Mucosa of descending colon (tissue), 3 donors: ENCODE results near the gene ZSWIM4. TPM values are rescaled to one million over a fixed set of nuclear protein-coding genes. Genes with fewer than 3 reads are reported as not detected.
A peak's percentile ranks its signal among the peaks of the same experiment; 100 is the strongest.

Source experiments
- ATAC-seq: fragments of 200-7000 bp; cut with Tn5 transposase; one replicate; pipeline ENCODE4 v1.9.1; 2020; ENCODE audit warnings: mild to moderate bottlenecking, moderate library complexity
- DNase-seq, 3 donors: peaks; one replicate each; pipeline ENCODE4 v3.0.0-alpha.2; 2020
- H3K36me3 ChIP-seq: fragments of 200-600 bp; one replicate; pipeline ENCODE4 v1.8.0; 2021; ENCODE audit warnings: low read depth, mild to moderate bottlenecking
- H3K4me1 ChIP-seq: fragments of 200-600 bp; one replicate; pipeline ENCODE4 v1.8.0; 2021; ENCODE audit warnings: low read depth, mild to moderate bottlenecking
- H3K4me3 ChIP-seq: fragments of 200-600 bp; one replicate; pipeline ENCODE4 v1.8.0; 2021; ENCODE audit warnings: mild to moderate bottlenecking
- H3K9me3 ChIP-seq: fragments of 200-600 bp; one replicate; pipeline ENCODE4 v1.8.0; 2021; ENCODE audit warnings: mild to moderate bottlenecking
- intact Hi-C, 2 donors: fragments of 100-400 bp; cut with DNase I in 1 of 2; cut with micrococcal nuclease in 1 of 2; formaldehyde crosslinking; loops; one replicate each; pipeline versions ENCODE4 v1.11.0 to v1.11.1; 2022; cut with DNase I, micrococcal nuclease
- total RNA-seq, 3 donors: library from RNA; stranded (reverse); fragmentation: NEBNext Ultra II Directional in 2 of 3; extraction: Animal tissue kit (Norgen Biotek cat#: 25700) in 2 of 3; gene quantifications; one replicate each; pipeline versions ENCODE4 v1.2.1 to v1.2.4, GENCODE V29; 2021 to 2023
- TF ChIP-seq, protein P1 (sequence below): fragments of 200-600 bp; IDR thresholded peaks from one replicate; pipeline ENCODE4 v1.8.0; 2022; ENCODE audit warnings: antibody characterized with exemption, mild to moderate bottlenecking
- donor health status: DM: no; HTN: no; CAD: no; lungs with moderate emphysema.
- donor health status: DM: no; HTN: no; CAD: no.
- donor health status: DM: no; HTN: yes; CAD: no.

The ZSWIM4 gene
- total RNA-seq, 3 donors from 2014 or later = 4.1 to 4.6 (median 4.1) TPM

DNA sequence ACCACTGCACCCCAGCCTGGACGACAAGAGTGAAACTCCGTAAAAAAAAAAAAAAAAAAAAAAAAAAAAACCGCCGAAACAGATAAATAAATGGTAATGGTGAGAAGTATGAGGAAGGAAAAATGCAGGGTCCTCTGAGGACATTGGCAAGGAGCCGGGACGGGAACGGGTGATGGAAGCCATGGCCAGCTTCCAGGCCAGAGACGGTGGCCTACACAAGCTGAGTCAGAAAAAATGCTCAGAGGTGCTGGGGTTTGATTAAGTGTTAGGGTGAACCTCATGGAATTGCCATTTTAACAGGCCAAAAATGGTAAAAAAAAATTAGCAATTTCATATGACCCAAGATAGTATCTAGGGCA lies 866 bp upstream of the ZSWIM4 start:
- DNase-seq (peak; percentile 76 to 80 (median 77)), ATAC-seq (peak; percentile 1)
- Histone ChIP-seq H3K36me3 (no peaks in the 10 kb centered on the region), H3K4me1 (peaks cover 13% of the 10 kb centered on the region), H3K9me3 (no peaks in the 10 kb centered on the region), H3K4me3 (peak overlapping the region; percentile 36)
- TF ChIP-seq, protein P1, sequence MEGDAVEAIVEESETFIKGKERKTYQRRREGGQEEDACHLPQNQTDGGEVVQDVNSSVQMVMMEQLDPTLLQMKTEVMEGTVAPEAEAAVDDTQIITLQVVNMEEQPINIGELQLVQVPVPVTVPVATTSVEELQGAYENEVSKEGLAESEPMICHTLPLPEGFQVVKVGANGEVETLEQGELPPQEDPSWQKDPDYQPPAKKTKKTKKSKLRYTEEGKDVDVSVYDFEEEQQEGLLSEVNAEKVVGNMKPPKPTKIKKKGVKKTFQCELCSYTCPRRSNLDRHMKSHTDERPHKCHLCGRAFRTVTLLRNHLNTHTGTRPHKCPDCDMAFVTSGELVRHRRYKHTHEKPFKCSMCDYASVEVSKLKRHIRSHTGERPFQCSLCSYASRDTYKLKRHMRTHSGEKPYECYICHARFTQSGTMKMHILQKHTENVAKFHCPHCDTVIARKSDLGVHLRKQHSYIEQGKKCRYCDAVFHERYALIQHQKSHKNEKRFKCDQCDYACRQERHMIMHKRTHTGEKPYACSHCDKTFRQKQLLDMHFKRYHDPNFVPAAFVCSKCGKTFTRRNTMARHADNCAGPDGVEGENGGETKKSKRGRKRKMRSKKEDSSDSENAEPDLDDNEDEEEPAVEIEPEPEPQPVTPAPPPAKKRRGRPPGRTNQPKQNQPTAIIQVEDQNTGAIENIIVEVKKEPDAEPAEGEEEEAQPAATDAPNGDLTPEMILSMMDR = no peak
- intact Hi-C loops = no loop called here

DNA sequence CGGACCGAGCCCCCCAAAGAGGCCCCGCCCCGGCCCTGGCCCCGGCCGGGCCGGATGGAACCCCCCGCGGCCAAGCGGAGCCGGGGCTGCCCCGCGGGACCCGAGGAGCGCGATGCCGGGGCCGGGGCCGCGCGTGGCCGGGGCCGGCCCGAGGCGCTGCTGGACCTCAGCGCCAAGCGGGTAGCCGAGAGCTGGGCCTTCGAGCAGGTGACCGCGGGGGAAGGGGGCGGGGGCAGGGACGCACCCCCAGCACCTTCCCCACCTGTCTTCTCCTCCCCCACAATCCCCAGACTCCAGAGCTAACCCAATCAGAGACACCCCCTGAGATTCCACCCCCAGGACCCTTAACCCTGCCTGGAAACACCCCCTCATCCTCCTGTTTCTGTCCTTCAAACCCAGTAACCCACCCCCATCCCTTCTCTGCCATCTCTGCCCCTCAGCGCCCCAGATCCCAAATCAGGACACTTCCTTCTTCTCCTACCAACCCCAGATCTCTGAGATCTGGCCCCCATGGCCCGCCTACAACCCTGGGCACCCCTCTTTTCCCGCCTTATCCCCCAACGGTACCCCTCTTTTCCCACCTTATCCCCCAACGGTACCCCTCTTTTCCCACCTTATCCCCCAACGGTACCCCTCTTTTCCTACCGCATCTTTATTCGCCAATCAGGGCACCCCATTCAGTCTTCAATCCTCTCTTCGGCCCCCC lies 505 bp downstream of the ZSWIM4 start:
- ATAC-seq (peak; percentile 16), DNase-seq (peak in 1 of 3 donors; percentile 35)
- TF ChIP-seq, protein P1 = no peak
- intact Hi-C loops = no loop called here
- no peaks in the 10 kb centered on the region for H3K9me3 ChIP-seq
- peaks cover 11% of the 10 kb centered on the region for H3K4me1 ChIP-seq
- no peaks in the 10 kb centered on the region for H3K36me3 ChIP-seq
- peak overlapping the region; percentile 78 for H3K4me3 ChIP-seq

DNA sequence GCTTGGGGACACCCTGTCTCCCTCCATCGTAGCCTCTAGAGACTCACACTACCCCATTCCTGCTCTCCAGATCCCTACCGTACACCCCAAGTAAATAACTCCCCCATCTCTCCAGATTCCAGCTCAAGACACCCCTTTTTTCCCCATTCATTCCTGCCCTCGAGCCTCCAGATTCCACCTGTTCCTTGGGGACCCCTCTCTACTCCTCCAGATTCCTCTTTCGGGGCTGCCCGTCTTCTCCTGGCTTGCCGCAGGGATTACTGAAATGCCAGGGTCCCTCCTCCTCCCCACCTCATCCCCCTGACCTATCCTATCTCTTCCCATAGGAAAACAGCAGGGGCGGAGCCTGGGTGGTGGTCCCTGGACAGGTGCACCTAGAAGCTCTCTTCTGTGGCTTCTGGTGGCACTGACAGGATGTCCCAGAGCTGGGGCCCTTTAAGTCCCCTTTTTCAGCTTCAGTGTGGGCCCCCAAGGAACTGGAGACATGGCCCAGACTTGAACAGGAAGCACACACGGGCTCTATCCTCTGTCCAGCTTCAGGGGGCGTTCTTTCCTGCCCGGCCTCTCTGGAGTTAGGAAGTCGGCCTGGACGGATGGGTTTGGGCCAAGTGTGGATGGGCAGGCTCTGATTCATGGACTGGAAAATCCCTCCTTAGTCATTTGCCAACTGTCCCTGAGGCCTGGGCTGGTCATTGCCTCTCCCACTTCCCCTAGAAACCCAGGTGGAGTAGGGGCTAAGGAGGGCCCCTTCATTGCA lies 1.2 kb downstream of the ZSWIM4 start:
- H3K4me1 ChIP-seq = peaks cover 11% of the 10 kb centered on the region
- TF ChIP-seq, protein P1 = no peak
- H3K4me3 ChIP-seq = no peak overlapping the region
- intact Hi-C loops = no loop called here
- ATAC-seq (no peak), DNase-seq (peak; percentile 46 to 77 (median 55))
- no peaks in the 10 kb centered on the region for H3K9me3 ChIP-seq
- H3K36me3 ChIP-seq = no peaks in the 10 kb centered on the region

DNA sequence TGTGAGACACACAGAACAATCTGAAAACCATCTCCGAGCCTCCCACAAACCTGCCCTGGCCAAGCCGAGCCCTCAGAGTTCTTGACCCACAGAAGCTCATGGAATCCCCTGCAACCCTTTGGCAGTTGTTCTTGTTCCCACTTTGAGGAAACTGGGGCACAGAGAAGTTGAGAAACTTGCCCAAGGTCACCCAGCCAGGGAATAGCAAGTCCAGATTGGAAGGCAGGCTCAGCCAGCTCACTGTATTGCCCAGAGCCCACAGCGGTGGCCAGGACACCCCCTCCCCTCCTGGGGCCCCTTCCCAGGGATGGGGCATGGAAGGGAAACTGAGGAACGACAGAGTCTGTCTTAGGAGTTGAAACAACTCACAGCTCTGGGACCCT lies 1.8 kb downstream of the ZSWIM4 start:
- intact Hi-C loops = no loop called here
- TF ChIP-seq, protein P1 = no peak
- H3K9me3 ChIP-seq = no peaks in the 10 kb centered on the region
- H3K4me3 ChIP-seq = no peak overlapping the region
- H3K36me3 ChIP-seq = no peaks in the 10 kb centered on the region
- H3K4me1 ChIP-seq = peaks cover 11% of the 10 kb centered on the region
- ATAC-seq = no peak
- no peak for DNase-seq

DNA sequence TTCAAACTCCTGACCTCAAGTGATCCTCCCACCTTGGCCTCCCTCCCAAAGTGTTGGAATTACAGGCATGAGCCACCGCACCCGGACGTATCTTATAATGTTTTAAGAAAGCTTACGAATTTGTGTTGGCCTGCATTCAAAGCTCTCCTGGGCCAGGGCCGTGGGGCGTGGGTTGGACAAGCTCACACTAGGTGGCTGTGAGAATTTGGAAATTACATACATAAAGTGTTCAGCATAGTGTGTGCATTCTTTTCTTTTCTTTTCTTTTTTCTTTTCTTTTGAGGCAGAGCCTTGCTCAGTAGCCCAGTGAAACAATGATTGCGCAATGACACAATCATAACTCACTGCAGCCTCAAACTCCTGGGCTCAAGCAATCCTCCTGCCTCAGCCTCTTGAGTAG lies 2.6 kb downstream of the ZSWIM4 start:
- DNase-seq (no peak), ATAC-seq (no peak)
- Histone ChIP-seq H3K9me3 (no peaks in the 10 kb centered on the region), H3K4me1 (peaks cover 11% of the 10 kb centered on the region), H3K4me3 (no peak overlapping the region), H3K36me3 (no peaks in the 10 kb centered on the region)
- intact Hi-C loops = no loop called here
- TF ChIP-seq, protein P1 = no peak
